Heart right ventricle (tissue), 16 donors: ENCODE data around the gene ASIC3. TPM values are rescaled to one million over a fixed set of nuclear protein-coding genes. Genes with fewer than 3 reads are reported as not detected.

Experiments used
- ATAC-seq, 8 donors: fragments of 200-7000 bp; cut with Tn5 transposase; one replicate each; pipeline ENCODE4 v1.9.1; 2020; ENCODE audit warnings: mild to moderate bottlenecking in 8 of 8, moderate library complexity in 8 of 8, moderate number of reproducible peaks in 1 of 8
- DNase-seq, 2 donors: peaks; one replicate each; pipeline ENCODE4 v3.0.0-alpha.2; 2020
- H3K27ac ChIP-seq, 10 donors: fragments of 200-600 bp; sonication (generic) in 2 of 10; one replicate each; pipeline versions ENCODE4 v1.5.0 to v1.8.0; 2020 to 2022; ENCODE audit warnings: mild to moderate bottlenecking in 3 of 10
- H3K27me3 ChIP-seq, 7 donors: fragments of 200-600 bp; one replicate each; pipeline ENCODE4 v1.8.0; 2021 to 2022; ENCODE audit warnings: mild to moderate bottlenecking in 2 of 7
- H3K36me3 ChIP-seq, 9 donors: fragments of 200-600 bp; sonication (generic) in 1 of 9; one replicate each; pipeline versions ENCODE4 v1.5.0 to v1.8.0; 2020 to 2022; ENCODE audit warnings: mild to moderate bottlenecking in 2 of 9
- H3K4me1 ChIP-seq, 9 donors: fragments of 200-600 bp; sonication (generic) in 1 of 9; one replicate each; pipeline versions ENCODE4 v1.5.0 to v1.8.0; 2020 to 2022; ENCODE audit warnings: mild to moderate bottlenecking in 4 of 9
- H3K4me3 ChIP-seq, 10 donors: fragments of 200-600 bp; sonication (generic) in 2 of 10; one replicate each; pipeline versions ENCODE4 v1.5.0 to v1.8.0; 2020 to 2022; ENCODE audit warnings: mild to moderate bottlenecking in 7 of 10, moderate library complexity in 2 of 10
- H3K9me3 ChIP-seq, 11 donors: fragments of 200-600 bp in 10 of 11; sonication (generic) in 2 of 11; one replicate each; pipeline versions ENCODE4 v1.5.0 to v1.8.0; 2013 to 2022; ENCODE audit warnings: mild to moderate bottlenecking in 2 of 11, control low read depth in 1 of 11, moderate library complexity in 1 of 11
- CTCF ChIP-seq, 9 donors: fragments of 200-600 bp; sonication (generic) in 2 of 9; IDR thresholded peaks; one replicate each; pipeline versions ENCODE4 v1.5.0 to v1.8.0; 2021 to 2022; ENCODE audit warnings: antibody characterized with exemption in 9 of 9, mild to moderate bottlenecking in 5 of 9, moderate library complexity in 1 of 9
- WGBS, 2 donors: extraction: QIAGEN DNeasy Blood & Tissue Kit; methylation state at CpG; one replicate each; pipeline ENCODE4 v1.1.7; 2013; ENCODE audit warnings: inconsistent platforms in 1 of 2; 5-methylcytosine and 5-hydroxymethylcytosine counted together
- intact Hi-C, 10 donors: fragments of 100-400 bp; cut with DNase I; formaldehyde crosslinking; loops; one replicate each; pipeline versions ENCODE4 v1.11.1 to v1.14.2; 2022
- polyA plus RNA-seq, 2 donors: library from polyadenylated mRNA; stranded (reverse); fragments of 200-250 nt; gene quantifications; one replicate each; pipeline ENCODE4 v1.2.3, GENCODE V29; 2013
- total RNA-seq, 10 donors: library from RNA; stranded (reverse); fragmentation: NEBNext Ultra II Directional in 3 of 10; extraction: Animal tissue kit (Norgen Biotek cat#: 25700) in 3 of 10; gene quantifications; one replicate each; pipeline versions ENCODE4 v1.2.1 to v1.2.4, GENCODE V29; 2021 to 2023
- donor health status: Arrhythmogenic right ventricular cardiomyopathy.
- donor health status: ischemic (EF 13 %, LVEDD 7.1; RV severe dilation, severe dysfunction).
- donor health status: healthy with polysubstance abuse.
- donor health status: DM: no; HTN: yes; CAD: no.
- donor health status: DM: no; HTN: no; CAD: no.
- donor health status: ischemic (EF 25% LVEDD 6.9; RV normal size, moderate dysfunction).
- donor health status: ischemic (EF 25% LVEDD 5.7; RV mildly dilated, moderate dysfunction).
- donor health status: healthy.
- donor health status: DM: yes; HTN: yes; CAD: no.
- donor health status: Ischemic cardiomyopathy.
- donor health status: ischemic (EF 35%, LVEDD 5.7; RV mildly dilated, moderate dysfunction).
- donor health status: nonischemic (EF 11% LVEDD 7.7; RV severe dilation, severe dysfunction).
- donor health status: DM: yes; HTN: yes; CAD: no.
- donor health status: PGD.
- donor health status: ischemic (EF 29% LVEDD 5.4; RV normal size, mild dysfunction).
- donor health status: nonischemic (EF 23%, LVEDD 6.1; RV moderate dilation, normal function).

ASIC3 gene
- total and polyA plus RNA-seq, 12 donors = 3.2 to 38.8 (median 5.6) TPM

GRCh38 chr7:151095828-151096475 lies 47.6 kb downstream of the ASIC3 start:
- Histone ChIP-seq H3K36me3 (peaks cover 0 to 18% (median 0%) of the 10 kb centered on the region in 9 donors), H3K4me3 (no peak overlapping the region), H3K9me3 (no peaks in the 10 kb centered on the region), H3K27me3 (no peaks in the 10 kb centered on the region), H3K4me1 (peaks cover 5 to 62% (median 24%) of the 10 kb centered on the region in 9 donors), H3K27ac (no peak overlapping the region)
- WGBS, 2 donors = 80 to 81% methylated on average over 17 of the region's 17 CpGs
- ATAC-seq (no peak), DNase-seq (no peak)
- intact Hi-C loops = no loop called here
- no peak for TF ChIP-seq CTCF (IDR thresholded peaks at IDR 0.05)

- peaks cover 0 to 12% (median 0%) of the 10 kb centered on the region in 9 donors for H3K36me3 ChIP-seq
- no peak overlapping the region for H3K4me3 ChIP-seq
- peaks cover 5 to 59% (median 15%) of the 10 kb centered on the region in 9 donors for H3K4me1 ChIP-seq
- ATAC-seq (peak in 7 of 8 donors; percentile 52 to 72 (median 60)), DNase-seq (no peak)
- H3K27me3 ChIP-seq = no peaks in the 10 kb centered on the region
- TF ChIP-seq CTCF (IDR thresholded peaks at IDR 0.05) = no peak
- WGBS, 2 donors = 63 to 67% methylated on average over 20 of the region's 20 CpGs
- H3K27ac ChIP-seq = no peak overlapping the region
- no peaks in the 10 kb centered on the region for H3K9me3 ChIP-seq
- intact Hi-C loops = loop anchor here in 3 of 10 donors (10.0 kb wide), 3 partner anchors 55 to 215 kb away; partner anchors contain the start of gene ASIC3 (in 1 of the 3)
Measured at GRCh38 chr7:151099486-151100211, 51.3 kb downstream of the ASIC3 start.

GRCh38 chr7:151100921-151101320 lies 52.6 kb downstream of the ASIC3 start:
- intact Hi-C loops = loop anchor here in 3 of 10 donors (10.0 kb wide), 3 partner anchors 56 to 216 kb away; partner anchors contain the start of gene ASIC3 (in 1 of the 3)
- no peak for TF ChIP-seq CTCF (IDR thresholded peaks at IDR 0.05)
- Histone ChIP-seq H3K9me3 (no peaks in the 10 kb centered on the region), H3K27ac (no peak overlapping the region), H3K27me3 (no peaks in the 10 kb centered on the region), H3K4me1 (peaks cover 5 to 51% (median 11%) of the 10 kb centered on the region in 9 donors), H3K36me3 (peaks cover 0 to 17% (median 0%) of the 10 kb centered on the region in 9 donors), H3K4me3 (no peak overlapping the region)
- ATAC-seq (peak in 2 of 8 donors; percentile 12 to 28), DNase-seq (no peak)
- 84 to 89% methylated on average over 10 of the region's 10 CpGs for WGBS, 2 donors

- H3K27me3 ChIP-seq = no peaks in the 10 kb centered on the region
- WGBS, 2 donors = 82% methylated on average over 24 of the region's 24 CpGs
- ATAC-seq (peak in 1 of 8 donors; percentile 30), DNase-seq (no peak)
- H3K36me3 ChIP-seq = peaks cover 0 to 20% (median 0%) of the 10 kb centered on the region in 9 donors
- intact Hi-C loops = loop anchor here in 3 of 10 donors (10.0 kb wide), 3 partner anchors 57 to 217 kb away; partner anchors contain the start of gene ASIC3 (in 1 of the 3)
- no peak overlapping the region for H3K27ac ChIP-seq
- H3K9me3 ChIP-seq = no peaks in the 10 kb centered on the region
- H3K4me3 ChIP-seq = no peak overlapping the region
- TF ChIP-seq CTCF (IDR thresholded peaks at IDR 0.05) = no peak
- H3K4me1 ChIP-seq = peaks cover 5 to 49% (median 11%) of the 10 kb centered on the region in 9 donors
Measured at GRCh38 chr7:151101621-151102396, 53.5 kb downstream of the ASIC3 start.
